Measurements from ENCODE around the gene CLCN6. TPM values are rescaled to one million over a fixed set of nuclear protein-coding genes. Genes with fewer than 3 reads are reported as not detected.

Gene CLCN6
- total RNA-seq, 2 donors from 2014 or later = 29.6 to 31.5 TPM

DNA sequence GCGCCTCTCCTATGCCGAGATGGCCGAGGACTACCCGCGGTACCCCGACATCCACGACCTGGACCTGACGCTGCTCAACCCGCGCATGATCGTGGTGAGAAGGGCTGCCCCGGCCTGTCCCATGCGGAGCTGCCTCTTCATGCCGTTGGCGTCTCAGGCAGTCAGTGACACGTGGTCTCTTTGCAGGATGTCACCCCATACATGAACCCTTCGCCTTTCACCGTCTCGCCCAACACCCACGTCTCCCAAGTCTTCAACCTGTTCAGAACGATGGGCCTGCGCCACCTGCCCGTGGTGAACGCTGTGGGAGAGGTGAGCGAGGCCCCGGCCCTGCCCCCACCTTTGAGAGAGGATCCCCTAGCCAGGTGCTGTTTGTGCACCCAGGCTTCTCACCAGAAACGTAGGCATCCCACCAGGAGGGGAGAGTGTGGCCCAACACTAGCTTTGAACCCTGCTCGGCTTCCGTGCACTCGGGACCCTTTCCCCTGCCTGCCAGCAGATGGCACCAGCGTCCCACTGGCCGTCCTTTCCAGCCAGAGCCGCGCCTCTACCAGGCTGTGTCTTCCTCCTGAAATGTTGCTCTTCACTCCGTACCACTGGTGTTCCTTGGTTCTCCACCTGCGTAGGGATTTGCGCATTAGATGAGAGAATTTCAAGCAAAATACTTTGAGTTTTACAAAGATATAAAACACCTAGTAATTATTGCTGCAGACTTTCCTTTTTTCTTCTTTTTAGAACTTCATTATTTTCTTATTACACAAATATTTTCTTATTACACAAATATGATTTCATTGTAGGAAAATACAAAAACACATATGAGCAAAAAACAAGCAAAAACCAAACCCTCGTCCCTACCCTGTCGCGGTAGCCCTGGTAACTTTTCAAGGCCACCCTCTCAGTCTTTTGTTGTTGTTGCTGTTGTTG is 32.6 kb downstream of the CLCN6 start:
- TF ChIP-seq, protein P1, sequence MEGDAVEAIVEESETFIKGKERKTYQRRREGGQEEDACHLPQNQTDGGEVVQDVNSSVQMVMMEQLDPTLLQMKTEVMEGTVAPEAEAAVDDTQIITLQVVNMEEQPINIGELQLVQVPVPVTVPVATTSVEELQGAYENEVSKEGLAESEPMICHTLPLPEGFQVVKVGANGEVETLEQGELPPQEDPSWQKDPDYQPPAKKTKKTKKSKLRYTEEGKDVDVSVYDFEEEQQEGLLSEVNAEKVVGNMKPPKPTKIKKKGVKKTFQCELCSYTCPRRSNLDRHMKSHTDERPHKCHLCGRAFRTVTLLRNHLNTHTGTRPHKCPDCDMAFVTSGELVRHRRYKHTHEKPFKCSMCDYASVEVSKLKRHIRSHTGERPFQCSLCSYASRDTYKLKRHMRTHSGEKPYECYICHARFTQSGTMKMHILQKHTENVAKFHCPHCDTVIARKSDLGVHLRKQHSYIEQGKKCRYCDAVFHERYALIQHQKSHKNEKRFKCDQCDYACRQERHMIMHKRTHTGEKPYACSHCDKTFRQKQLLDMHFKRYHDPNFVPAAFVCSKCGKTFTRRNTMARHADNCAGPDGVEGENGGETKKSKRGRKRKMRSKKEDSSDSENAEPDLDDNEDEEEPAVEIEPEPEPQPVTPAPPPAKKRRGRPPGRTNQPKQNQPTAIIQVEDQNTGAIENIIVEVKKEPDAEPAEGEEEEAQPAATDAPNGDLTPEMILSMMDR (conservative IDR thresholded peaks at IDR 0.05) = peak; percentile 99
- DNase-seq = peak; percentile 94
- H3K27me3 Mint-ChIP-seq (ENCODE audit: insufficient read depth) = no peaks in the 10 kb centered on the region
- Histone ChIP-seq H3K9ac (ENCODE audit: extremely low read depth, low read length, poor library complexity, severe bottlenecking) (no peak overlapping the region), H3K9me3 (ENCODE audit: control insufficient read depth, low read length) (no peaks in the 10 kb centered on the region), H3K27me3 (ENCODE audit: control insufficient read depth, insufficient read depth, low read length, poor library complexity, severe bottlenecking) (no peaks in the 10 kb centered on the region), H3K4me1 (ENCODE audit: control insufficient read depth, insufficient read depth, low read length) (no peaks in the 10 kb centered on the region), H3K4me3 (ENCODE audit: low read length) (no peak overlapping the region), H3K27ac (ENCODE audit: low read depth, low read length) (no peak overlapping the region), H3K36me3 (ENCODE audit: control insufficient read depth, insufficient read depth, low read length) (peaks cover 74% of the 10 kb centered on the region)
- no peaks in the 10 kb centered on the region for H3K4me1 Mint-ChIP-seq
- H3K4me3 Mint-ChIP-seq = no peak overlapping the region
- H3K36me3 Mint-ChIP-seq (ENCODE audit: low read depth) = peaks cover 63% of the 10 kb centered on the region
- no peaks in the 10 kb centered on the region for H3K9me3 Mint-ChIP-seq
- H3K27ac Mint-ChIP-seq = no peak overlapping the region
- 68 to 74% methylated on average over 25 to 40 of the region's 40 CpGs for WGBS, 2 experiments (ENCODE audit: insufficient coverage in 1 of 2, insufficient read length in 1 of 2)

DNA sequence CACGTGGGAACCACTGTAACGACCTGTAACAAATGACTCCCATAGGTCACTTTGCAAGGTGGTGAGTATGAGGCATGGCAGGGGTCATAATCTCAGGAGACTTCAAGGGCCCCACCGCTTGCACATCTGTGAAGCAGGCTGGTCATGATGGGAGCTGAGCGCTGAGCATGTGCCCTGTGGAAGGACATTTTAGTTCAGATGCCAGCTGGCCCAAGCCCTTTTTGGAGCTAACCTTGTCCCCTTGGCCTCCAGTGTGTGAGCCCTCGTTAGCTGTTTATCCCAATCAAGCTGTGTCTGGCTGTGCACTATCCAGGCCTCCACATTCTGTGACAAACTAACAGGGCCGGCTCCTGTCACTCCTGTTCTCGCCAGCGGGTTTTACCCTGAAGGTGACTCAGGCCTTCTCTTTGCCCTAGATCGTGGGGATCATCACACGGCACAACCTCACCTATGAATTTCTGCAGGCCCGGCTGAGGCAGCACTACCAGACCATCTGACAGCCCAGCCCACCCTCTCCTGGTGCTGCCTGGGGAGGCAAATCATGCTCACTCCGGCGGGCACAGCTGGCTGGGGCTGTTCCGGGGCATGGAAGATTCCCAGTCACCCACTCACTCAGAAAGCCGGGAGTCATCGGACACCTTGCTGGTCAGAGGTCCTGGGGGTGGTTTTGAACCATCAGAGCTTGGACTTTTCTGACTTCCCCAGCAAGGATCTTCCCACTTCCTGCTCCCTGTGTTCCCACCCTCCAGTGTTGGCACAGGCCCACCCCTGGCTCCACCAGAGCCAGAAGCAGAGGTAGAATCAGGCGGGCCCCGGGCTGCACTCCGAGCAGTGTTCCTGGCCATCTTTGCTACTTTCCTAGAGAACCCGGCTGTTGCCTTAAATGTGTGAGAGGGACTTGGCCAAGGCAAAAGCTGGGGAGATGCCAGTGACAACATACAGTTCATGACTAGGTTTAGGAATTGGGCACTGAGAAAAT is 34.0 kb downstream of the CLCN6 start:
- Histone ChIP-seq H3K9me3 (ENCODE audit: control insufficient read depth, low read length) (no peaks in the 10 kb centered on the region), H3K9ac (ENCODE audit: extremely low read depth, low read length, poor library complexity, severe bottlenecking) (no peak overlapping the region), H3K36me3 (ENCODE audit: control insufficient read depth, insufficient read depth, low read length) (peaks cover 73% of the 10 kb centered on the region), H3K27me3 (ENCODE audit: control insufficient read depth, insufficient read depth, low read length, poor library complexity, severe bottlenecking) (no peaks in the 10 kb centered on the region), H3K4me1 (ENCODE audit: control insufficient read depth, insufficient read depth, low read length) (no peaks in the 10 kb centered on the region), H3K4me3 (ENCODE audit: low read length) (no peak overlapping the region), H3K27ac (ENCODE audit: low read depth, low read length) (no peak overlapping the region)
- DNase-seq = no peak
- WGBS, 2 experiments (ENCODE audit: insufficient coverage in 1 of 2, insufficient read length in 1 of 2) = 95 to 96% methylated on average over 16 to 20 of the region's 20 CpGs
- TF ChIP-seq, protein P1 (conservative IDR thresholded peaks at IDR 0.05) = no peak
- H3K27ac Mint-ChIP-seq = no peak overlapping the region
- H3K36me3 Mint-ChIP-seq (ENCODE audit: low read depth) = peaks cover 57% of the 10 kb centered on the region
- no peaks in the 10 kb centered on the region for H3K9me3 Mint-ChIP-seq
- no peaks in the 10 kb centered on the region for H3K27me3 Mint-ChIP-seq (ENCODE audit: insufficient read depth)
- H3K4me1 Mint-ChIP-seq = no peaks in the 10 kb centered on the region
- H3K4me3 Mint-ChIP-seq = no peak overlapping the region
